Natural killer cell (primary cell): ENCODE measurements around the gene CACNA1F. TPM values are rescaled to one million over a fixed set of nuclear protein-coding genes. Genes with fewer than 3 reads are reported as not detected.

Source experiments
- ATAC-seq, 3 donors: fragments of 150-1000 bp in 2 of 3; fragments of 200-7000 bp in 1 of 3; cut with Tn5 transposase; 1 replicate in 1 of 3; 2 replicates in 2 of 3; pipeline ENCODE4 v1.10.0; 2021; ENCODE audit warnings: mild to moderate bottlenecking in 2 of 3, moderate library complexity in 2 of 3
- DNase-seq, 2 donors: peaks; one replicate each; pipeline versions ENCODE4 v3.0.0 to v3.0.0-alpha.2; 2013 to 2021; ENCODE audit warnings: mixed read lengths in 1 of 2
- H3K27ac ChIP-seq: one replicate; pipeline ENCODE4 v1.5.1; 2013; ENCODE audit warnings: mild to moderate bottlenecking, low read length
- H3K27me3 ChIP-seq: one replicate; pipeline ENCODE4 v1.6.1; 2013; ENCODE audit warnings: low read length; ENCODE audit not compliant: control insufficient read depth, insufficient read depth
- H3K36me3 ChIP-seq: one replicate; pipeline ENCODE4 v1.6.1; 2013; ENCODE audit warnings: low read length; ENCODE audit not compliant: control insufficient read depth, insufficient read depth
- H3K4me1 ChIP-seq: one replicate; pipeline ENCODE4 v1.6.1; 2013; ENCODE audit warnings: low read length; ENCODE audit not compliant: control insufficient read depth, insufficient read depth
- H3K4me3 ChIP-seq: one replicate; pipeline ENCODE4 v1.5.1; 2013; ENCODE audit warnings: low read length
- H3K9me3 ChIP-seq: one replicate; pipeline ENCODE4 v1.6.1; 2013; ENCODE audit warnings: low read length; ENCODE audit not compliant: control insufficient read depth, insufficient read depth
- H3K27ac Mint-ChIP-seq, 2 donors: one replicate each; pipeline ENCODE4 v1.8.0; 2022; ENCODE audit warnings: mild to moderate bottlenecking in 2 of 2, mixed read lengths in 2 of 2, moderate library complexity in 1 of 2
- H3K27me3 Mint-ChIP-seq, 2 donors: one replicate each; pipeline ENCODE4 v1.8.0; 2022; ENCODE audit warnings: low read depth in 2 of 2, mixed read lengths in 2 of 2
- H3K36me3 Mint-ChIP-seq: one replicate; pipeline ENCODE4 v1.8.0; 2022; ENCODE audit warnings: mixed read lengths
- H3K4me1 Mint-ChIP-seq, 2 donors: one replicate each; pipeline ENCODE4 v1.8.0; 2022; ENCODE audit warnings: mixed read lengths in 2 of 2
- H3K4me3 Mint-ChIP-seq: one replicate; pipeline ENCODE4 v1.8.0; 2022; ENCODE audit warnings: mild to moderate bottlenecking, moderate library complexity, mixed read lengths
- H3K9me3 Mint-ChIP-seq, 2 donors: one replicate each; pipeline ENCODE4 v1.8.0; 2022; ENCODE audit warnings: mixed read lengths in 2 of 2
- CTCF ChIP-seq: fragments of 200-600 bp; IDR thresholded peaks from one replicate; pipeline ENCODE4 v1.8.0; 2022; ENCODE audit warnings: antibody characterized with exemption
- WGBS: methylation state at CpG from one replicate; pipeline ENCODE4 v1.1.7; 2013; ENCODE audit warnings: missing lambda C conversion rate; ENCODE audit not compliant: insufficient coverage; 5-methylcytosine and 5-hydroxymethylcytosine counted together
- intact Hi-C: fragments of 100-400 bp; cut with micrococcal nuclease; formaldehyde crosslinking; loops from one replicate; pipeline ENCODE4 v1.14.2; 2022
- total RNA-seq, 4 donors: library from RNA; stranded (reverse); fragments of 120-200 nt in 1 of 4; gene quantifications; one replicate each; pipeline versions ENCODE4 v1.2.3 to v1.2.4, GENCODE V29; 2013 to 2022

The CACNA1F gene
- total RNA-seq, 3 donors from 2014 or later (not counting 1 experiment from before 2014, with no cell fraction given): 0.48 to 1.1 (median 0.66) TPM

- no peak for TF ChIP-seq CTCF
- ATAC-seq: no peak
- intact Hi-C loops: no loop called here
- Histone ChIP-seq H3K4me3 (no peak overlapping the region), H3K36me3 (peaks cover 34% of the 10 kb centered on the region), H3K27ac (no peak overlapping the region), H3K4me1 (peaks cover 4% of the 10 kb centered on the region), H3K27me3 (no peaks in the 10 kb centered on the region), H3K9me3 (no peaks in the 10 kb centered on the region)
- Mint-ChIP-seq H3K9me3 (no peaks in the 10 kb centered on the region), H3K27me3 (no peaks in the 10 kb centered on the region), H3K4me1 (peaks cover 8 to 18% of the 10 kb centered on the region in 2 donors), H3K4me3 (no peak overlapping the region), H3K27ac (no peak overlapping the region), H3K36me3 (no peaks in the 10 kb centered on the region)
- DNase-seq: no peak
- 96% methylated on average over 11 of the region's 11 CpGs for WGBS
Observed at GRCh38 chrX:49247346-49247745, 14.2 kb upstream of the CACNA1F start.

- ATAC-seq (no peak), DNase-seq (no peak)
- Histone ChIP-seq H3K4me1 (peaks cover 4% of the 10 kb centered on the region), H3K27ac (no peak overlapping the region), H3K9me3 (no peaks in the 10 kb centered on the region), H3K27me3 (no peaks in the 10 kb centered on the region), H3K36me3 (peaks cover 34% of the 10 kb centered on the region), H3K4me3 (no peak overlapping the region)
- 97% methylated on average over 7 of the region's 10 CpGs for WGBS
- Mint-ChIP-seq H3K9me3 (no peaks in the 10 kb centered on the region), H3K4me3 (no peak overlapping the region), H3K27ac (no peak overlapping the region), H3K4me1 (peaks cover 8 to 10% of the 10 kb centered on the region in 2 donors), H3K36me3 (no peaks in the 10 kb centered on the region), H3K27me3 (no peaks in the 10 kb centered on the region)
- TF ChIP-seq CTCF: no peak
- intact Hi-C loops: no loop called here
Observed at GRCh38 chrX:49246541-49246940, 13.4 kb upstream of the CACNA1F start.

GRCh38 chrX:49244207-49244606 lies 11.1 kb upstream of the CACNA1F start:
- Mint-ChIP-seq H3K4me3 (no peak overlapping the region), H3K4me1 (no peaks in the 10 kb centered on the region), H3K36me3 (no peaks in the 10 kb centered on the region), H3K27ac (no peak overlapping the region), H3K27me3 (no peaks in the 10 kb centered on the region), H3K9me3 (no peaks in the 10 kb centered on the region)
- Histone ChIP-seq H3K4me1 (no peaks in the 10 kb centered on the region), H3K27ac (no peak overlapping the region), H3K27me3 (no peaks in the 10 kb centered on the region), H3K9me3 (no peaks in the 10 kb centered on the region), H3K4me3 (no peak overlapping the region), H3K36me3 (peaks cover 34% of the 10 kb centered on the region)
- intact Hi-C loops: no loop called here
- no peak for ATAC-seq
- 100% methylated on average over 2 of the region's 2 CpGs for WGBS
- TF ChIP-seq CTCF: no peak
- no peak for DNase-seq

GRCh38 chrX:49243166-49243565 lies 10.0 kb upstream of the CACNA1F start:
- Histone ChIP-seq H3K27me3 (no peaks in the 10 kb centered on the region), H3K36me3 (peaks cover 34% of the 10 kb centered on the region), H3K27ac (no peak overlapping the region), H3K9me3 (no peaks in the 10 kb centered on the region), H3K4me3 (no peak overlapping the region), H3K4me1 (no peaks in the 10 kb centered on the region)
- no peak overlapping the region for H3K4me3 Mint-ChIP-seq
- TF ChIP-seq CTCF: no peak
- no peak overlapping the region for H3K27ac Mint-ChIP-seq
- ATAC-seq (no peak), DNase-seq (no peak)
- intact Hi-C loops: no loop called here
- no peaks in the 10 kb centered on the region for H3K36me3 Mint-ChIP-seq
- no peaks in the 10 kb centered on the region for H3K27me3 Mint-ChIP-seq
- H3K4me1 Mint-ChIP-seq: no peaks in the 10 kb centered on the region
- H3K9me3 Mint-ChIP-seq: no peaks in the 10 kb centered on the region
- 98% methylated on average over 12 of the region's 12 CpGs for WGBS
